ENCODE data around the gene TWF1.
A peak's percentile ranks its signal among the peaks of the same experiment; 100 is the strongest.

The TWF1 gene

GRCh38 chr12:43827093-43827492 is 21.0 kb upstream of the TWF1 start:
- H4K91ac ChIP-seq (ENCODE audit: low read depth, low read length): no peak overlapping the region
- peaks cover 1% of the 10 kb centered on the region for H3K9me3 ChIP-seq (ENCODE audit: insufficient read depth, low read depth, low read length)
- H3K9ac ChIP-seq (ENCODE audit: low read length): no peak overlapping the region
- H4K12ac ChIP-seq (ENCODE audit: low read depth, low read length): no peak overlapping the region
- H2AFZ ChIP-seq (ENCODE audit: insufficient read depth, low read length, poor library complexity): no peak overlapping the region
- H3K36me3 ChIP-seq (ENCODE audit: control insufficient read depth in 1 of 2, insufficient read depth in 2 of 2, low read length in 2 of 2): no peaks in the 10 kb centered on the region
- H3K27ac ChIP-seq (ENCODE audit: low read depth, low read length): no peak overlapping the region
- peaks cover 7% of the 10 kb centered on the region for H3K79me1 ChIP-seq (ENCODE audit: low read length)
- H3K4me2 ChIP-seq (ENCODE audit: low read length): no peak overlapping the region
- H4K8ac ChIP-seq (ENCODE audit: low read depth, low read length): no peak overlapping the region
- no peaks in the 10 kb centered on the region for H3K79me2 ChIP-seq (ENCODE audit: control insufficient read depth, insufficient read depth, low read length, poor library complexity)
- H3K4me3 ChIP-seq (ENCODE audit: low read depth, low read length): no peak overlapping the region
- H3K4me1 ChIP-seq (ENCODE audit: control insufficient read depth in 1 of 2, insufficient read depth in 2 of 2, low read length in 2 of 2): peaks cover 7 to 8% of the 10 kb centered on the region in 2 experiments
- H3K23ac ChIP-seq (ENCODE audit: low read length): no peak overlapping the region
- no peak overlapping the region for H2BK12ac ChIP-seq (ENCODE audit: low read length)
- WGBS (ENCODE audit: extremely low coverage, insufficient coverage, insufficient read length): no CpG with 5 or more reads among the region's 1 CpG
- H3K18ac ChIP-seq (ENCODE audit: low read length): no peak overlapping the region
- H3K14ac ChIP-seq (ENCODE audit: low read length): no peak overlapping the region
- no peak overlapping the region for H2AK5ac ChIP-seq (ENCODE audit: low read length)
- H3K27me3 ChIP-seq (ENCODE audit: insufficient read depth, low read length): no peaks in the 10 kb centered on the region
- H2BK5ac ChIP-seq (ENCODE audit: low read depth, low read length, poor library complexity): no peak overlapping the region
- no peak overlapping the region for H2BK120ac ChIP-seq (ENCODE audit: insufficient read depth, low read length, poor library complexity)
- DNase-seq: peak in 1 of 2 donors; percentile 40
- H3K4ac ChIP-seq (ENCODE audit: low read depth, low read length): no peak overlapping the region

- Histone ChIP-seq H2BK12ac (ENCODE audit: low read length) (no peak overlapping the region), H3K79me2 (ENCODE audit: control insufficient read depth, insufficient read depth, low read length, poor library complexity) (no peaks in the 10 kb centered on the region), H3K27ac (ENCODE audit: low read depth, low read length) (no peak overlapping the region), H3K4ac (ENCODE audit: low read depth, low read length) (no peak overlapping the region), H4K91ac (ENCODE audit: low read depth, low read length) (no peak overlapping the region), H3K18ac (ENCODE audit: low read length) (no peak overlapping the region), H2AK5ac (ENCODE audit: low read length) (no peak overlapping the region), H3K4me3 (ENCODE audit: low read depth, low read length) (no peak overlapping the region), H3K14ac (ENCODE audit: low read length) (no peak overlapping the region), H2BK120ac (ENCODE audit: insufficient read depth, low read length, poor library complexity) (no peak overlapping the region), H2BK5ac (ENCODE audit: low read depth, low read length, poor library complexity) (no peak overlapping the region), H3K79me1 (ENCODE audit: low read length) (peaks cover 7% of the 10 kb centered on the region), H4K12ac (ENCODE audit: low read depth, low read length) (no peak overlapping the region), H3K27me3 (ENCODE audit: insufficient read depth, low read length) (no peaks in the 10 kb centered on the region), H3K4me2 (ENCODE audit: low read length) (no peak overlapping the region), H3K9ac (ENCODE audit: low read length) (no peak overlapping the region), H3K9me3 (ENCODE audit: insufficient read depth, low read depth, low read length) (peaks cover 1% of the 10 kb centered on the region), H2AFZ (ENCODE audit: insufficient read depth, low read length, poor library complexity) (no peak overlapping the region), H4K8ac (ENCODE audit: low read depth, low read length) (no peak overlapping the region), H3K36me3 (ENCODE audit: control insufficient read depth in 1 of 2, insufficient read depth in 2 of 2, low read length in 2 of 2) (no peaks in the 10 kb centered on the region), H3K23ac (ENCODE audit: low read length) (no peak overlapping the region), H3K4me1 (ENCODE audit: control insufficient read depth in 1 of 2, insufficient read depth in 2 of 2, low read length in 2 of 2) (peaks cover 7 to 8% of the 10 kb centered on the region in 2 experiments)
- peak; percentile 42 to 78 for DNase-seq
- WGBS (ENCODE audit: extremely low coverage, insufficient coverage, insufficient read length): no CpG with 5 or more reads among the region's 3 CpGs
These were observed 20.6 kb upstream of the TWF1 start for GRCh38 chr12:43826681-43827080.

- no peak overlapping the region for H4K91ac ChIP-seq (ENCODE audit: low read depth, low read length)
- no peak overlapping the region for H4K12ac ChIP-seq (ENCODE audit: low read depth, low read length)
- no peak overlapping the region for H3K27ac ChIP-seq (ENCODE audit: low read depth, low read length)
- no peak overlapping the region for H2AFZ ChIP-seq (ENCODE audit: insufficient read depth, low read length, poor library complexity)
- H3K4me1 ChIP-seq (ENCODE audit: control insufficient read depth in 1 of 2, insufficient read depth in 2 of 2, low read length in 2 of 2): peaks cover 0 to 3% of the 10 kb centered on the region in 2 experiments
- H4K8ac ChIP-seq (ENCODE audit: low read depth, low read length): no peak overlapping the region
- H2BK12ac ChIP-seq (ENCODE audit: low read length): no peak overlapping the region
- H3K79me1 ChIP-seq (ENCODE audit: low read length): peaks cover 5% of the 10 kb centered on the region
- no peak overlapping the region for H3K18ac ChIP-seq (ENCODE audit: low read length)
- no peaks in the 10 kb centered on the region for H3K27me3 ChIP-seq (ENCODE audit: insufficient read depth, low read length)
- H2BK5ac ChIP-seq (ENCODE audit: low read depth, low read length, poor library complexity): no peak overlapping the region
- no peak overlapping the region for H2AK5ac ChIP-seq (ENCODE audit: low read length)
- H3K23ac ChIP-seq (ENCODE audit: low read length): no peak overlapping the region
- no peak overlapping the region for H3K4me2 ChIP-seq (ENCODE audit: low read length)
- DNase-seq: no peak
- H3K79me2 ChIP-seq (ENCODE audit: control insufficient read depth, insufficient read depth, low read length, poor library complexity): no peaks in the 10 kb centered on the region
- no peaks in the 10 kb centered on the region for H3K36me3 ChIP-seq (ENCODE audit: control insufficient read depth in 1 of 2, insufficient read depth in 2 of 2, low read length in 2 of 2)
- WGBS (ENCODE audit: extremely low coverage, insufficient coverage, insufficient read length): no CpG with 5 or more reads among the region's 8 CpGs
- no peak overlapping the region for H3K4me3 ChIP-seq (ENCODE audit: low read depth, low read length)
- H3K9ac ChIP-seq (ENCODE audit: low read length): no peak overlapping the region
- no peak overlapping the region for H3K14ac ChIP-seq (ENCODE audit: low read length)
- no peak overlapping the region for H3K4ac ChIP-seq (ENCODE audit: low read depth, low read length)
- no peaks in the 10 kb centered on the region for H3K9me3 ChIP-seq (ENCODE audit: insufficient read depth, low read depth, low read length)
- H2BK120ac ChIP-seq (ENCODE audit: insufficient read depth, low read length, poor library complexity): no peak overlapping the region
These were observed 18.2 kb upstream of the TWF1 start for GRCh38 chr12:43824207-43824775.

- H2BK5ac ChIP-seq (ENCODE audit: low read depth, low read length, poor library complexity): no peak overlapping the region
- no peaks in the 10 kb centered on the region for H3K79me2 ChIP-seq (ENCODE audit: control insufficient read depth, insufficient read depth, low read length, poor library complexity)
- no peak overlapping the region for H3K23ac ChIP-seq (ENCODE audit: low read length)
- WGBS (ENCODE audit: extremely low coverage, insufficient coverage, insufficient read length): no CpG with 5 or more reads among the region's 3 CpGs
- no peak overlapping the region for H3K9ac ChIP-seq (ENCODE audit: low read length)
- no peak overlapping the region for H3K4me3 ChIP-seq (ENCODE audit: low read depth, low read length)
- H3K4me1 ChIP-seq (ENCODE audit: control insufficient read depth in 1 of 2, insufficient read depth in 2 of 2, low read length in 2 of 2): no peaks in the 10 kb centered on the region
- H2BK12ac ChIP-seq (ENCODE audit: low read length): no peak overlapping the region
- no peak overlapping the region for H3K18ac ChIP-seq (ENCODE audit: low read length)
- no peak overlapping the region for H4K91ac ChIP-seq (ENCODE audit: low read depth, low read length)
- H2AFZ ChIP-seq (ENCODE audit: insufficient read depth, low read length, poor library complexity): no peak overlapping the region
- H3K27ac ChIP-seq (ENCODE audit: low read depth, low read length): no peak overlapping the region
- DNase-seq: no peak
- no peaks in the 10 kb centered on the region for H3K27me3 ChIP-seq (ENCODE audit: insufficient read depth, low read length)
- no peak overlapping the region for H3K4ac ChIP-seq (ENCODE audit: low read depth, low read length)
- no peak overlapping the region for H2BK120ac ChIP-seq (ENCODE audit: insufficient read depth, low read length, poor library complexity)
- no peak overlapping the region for H4K12ac ChIP-seq (ENCODE audit: low read depth, low read length)
- H2AK5ac ChIP-seq (ENCODE audit: low read length): no peak overlapping the region
- H3K9me3 ChIP-seq (ENCODE audit: insufficient read depth, low read depth, low read length): no peaks in the 10 kb centered on the region
- no peak overlapping the region for H4K8ac ChIP-seq (ENCODE audit: low read depth, low read length)
- no peaks in the 10 kb centered on the region for H3K79me1 ChIP-seq (ENCODE audit: low read length)
- no peak overlapping the region for H3K14ac ChIP-seq (ENCODE audit: low read length)
- no peak overlapping the region for H3K4me2 ChIP-seq (ENCODE audit: low read length)
- no peaks in the 10 kb centered on the region for H3K36me3 ChIP-seq (ENCODE audit: control insufficient read depth in 1 of 2, insufficient read depth in 2 of 2, low read length in 2 of 2)
These were observed 10.1 kb upstream of the TWF1 start for GRCh38 chr12:43816168-43816567.

Data from trophoblast cell (in vitro differentiated cells and primary cell).